Lung (tissue), 12 donors: Measurements from ENCODE around the gene NUDT17. TPM values are rescaled to one million over a fixed set of nuclear protein-coding genes. Genes with fewer than 3 reads are reported as not detected.

Source experiments
- ATAC-seq: fragments of 200-7000 bp; cut with Tn5 transposase; one replicate; pipeline ENCODE4 v1.9.1; 2020; ENCODE audit warnings: moderate number of reproducible peaks; ENCODE audit not compliant: insufficient read depth, low FRiP score
- DNase-seq, 3 donors: peaks; one replicate each; pipeline ENCODE4 v3.0.0-alpha.2; 2013 to 2017
- H3K27ac ChIP-seq, 2 donors: one replicate each; pipeline ENCODE4 v1.5.1; 2013; ENCODE audit warnings: mild to moderate bottlenecking in 2 of 2, moderate library complexity in 2 of 2, control low read depth in 1 of 2, inconsistent platforms in 1 of 2, low read depth in 1 of 2, low read length in 1 of 2
- H3K27me3 ChIP-seq, 3 donors: one replicate each; pipeline ENCODE4 v1.5.1; 2013; ENCODE audit warnings: low read length in 2 of 3; ENCODE audit not compliant: control insufficient read depth in 3 of 3, insufficient read depth in 3 of 3
- H3K36me3 ChIP-seq, 4 donors: one replicate each; pipeline ENCODE4 v1.5.1; 2013; ENCODE audit warnings: low read length in 4 of 4, mild to moderate bottlenecking in 1 of 4, moderate library complexity in 1 of 4; ENCODE audit not compliant: control insufficient read depth in 4 of 4, insufficient read depth in 4 of 4
- H3K4me1 ChIP-seq, 5 donors: one replicate each; pipeline ENCODE4 v1.5.1; 2013; ENCODE audit warnings: low read length in 5 of 5, mild to moderate bottlenecking in 2 of 5, moderate library complexity in 1 of 5; ENCODE audit not compliant: control insufficient read depth in 5 of 5, insufficient read depth in 5 of 5
- H3K4me3 ChIP-seq: one replicate; pipeline ENCODE4 v1.5.1; 2013; ENCODE audit warnings: mild to moderate bottlenecking, control low read depth, moderate library complexity
- H3K9ac ChIP-seq, 2 donors: one replicate each; pipeline ENCODE4 v1.5.1; 2013; ENCODE audit warnings: low read length in 2 of 2, control low read depth in 1 of 2; ENCODE audit not compliant: insufficient read depth in 1 of 2
- H3K9me3 ChIP-seq, 4 donors: one replicate each; pipeline ENCODE4 v1.5.1; 2013; ENCODE audit warnings: low read length in 3 of 4, mild to moderate bottlenecking in 1 of 4, moderate library complexity in 1 of 4; ENCODE audit not compliant: control insufficient read depth in 4 of 4, insufficient read depth in 3 of 4
- CTCF ChIP-seq: IDR thresholded peaks from 2 replicates; pipeline ENCODE4 v1.5.1; 2012; ENCODE audit warnings: mild to moderate bottlenecking; ENCODE audit errors: control extremely low read depth, extremely low read depth
- WGBS, 2 donors: extraction: QIAGEN DNeasy Blood & Tissue Kit; methylation state at CpG; one replicate each; pipeline ENCODE4 v1.1.7; 2013; 5-methylcytosine and 5-hydroxymethylcytosine counted together
- polyA plus RNA-seq, 2 donors: library from polyadenylated mRNA; stranded (reverse); fragments of 200-250 nt; gene quantifications; one replicate each; pipeline ENCODE4 v1.2.1, GENCODE V29; 2013
- total RNA-seq, 2 donors: library from RNA; depleted of rRNA in 1 of 2; stranded (reverse); fragments of >200 nt in 1 of 2; gene quantifications; one replicate each; pipeline ENCODE4 v1.2.1, GENCODE V29; 2014 to 2021
- donor health status: control.
- donor health status: control.
- donor health status: Bipolar disorder and iron deficiency.
- donor health status: healthy.
- donor health status: DM: yes; HTN: yes; CAD: no.

Gene NUDT17
- total and polyA plus RNA-seq, 4 donors = 1.6 to 6.2 (median 3.5) TPM

GRCh38 chr1:145843031-145843430, 2.4 kb upstream of the NUDT17 start:
- Histone ChIP-seq H3K9me3 (no peaks in the 10 kb centered on the region), H3K27ac (no peak overlapping the region), H3K36me3 (peaks cover 8 to 37% (median 33%) of the 10 kb centered on the region in 4 donors), H3K4me3 (no peak overlapping the region), H3K9ac (no peak overlapping the region), H3K27me3 (no peaks in the 10 kb centered on the region), H3K4me1 (peaks cover 0 to 13% (median 0%) of the 10 kb centered on the region in 5 donors)
- DNase-seq (no peak), ATAC-seq (no peak)
- WGBS, 2 donors = 94 to 95% methylated on average over 3 of the region's 3 CpGs
- no peak for TF ChIP-seq CTCF

DNA sequence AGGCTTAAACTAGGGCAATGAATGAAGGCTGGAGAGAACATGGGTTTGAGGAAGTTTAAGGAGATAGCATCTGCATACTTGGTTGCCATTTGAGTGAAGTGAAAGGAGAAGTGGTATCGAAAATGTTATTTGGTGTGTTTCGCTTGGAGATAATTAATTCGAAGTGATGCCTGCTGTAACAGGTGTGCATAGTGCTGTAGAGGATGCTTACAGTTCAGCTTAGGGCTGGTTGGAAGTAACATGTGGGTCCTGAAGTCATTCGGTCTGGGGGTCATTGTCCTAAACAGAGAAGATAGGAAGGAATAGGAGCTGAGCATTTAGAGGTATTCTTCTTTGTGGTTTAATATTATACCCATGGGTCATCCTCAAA, 301 bp upstream of the NUDT17 start:
- DNase-seq (no peak), ATAC-seq (peak; percentile 8)
- H3K27me3 ChIP-seq = no peaks in the 10 kb centered on the region
- peaks cover 0 to 13% (median 0%) of the 10 kb centered on the region in 5 donors for H3K4me1 ChIP-seq
- no peak for TF ChIP-seq CTCF
- 7 to 10% methylated on average over 4 of the region's 4 CpGs for WGBS, 2 donors
- H3K36me3 ChIP-seq = peaks cover 16 to 41% (median 28%) of the 10 kb centered on the region in 4 donors
- no peak overlapping the region for H3K27ac ChIP-seq
- H3K4me3 ChIP-seq = no peak overlapping the region
- no peaks in the 10 kb centered on the region for H3K9me3 ChIP-seq
- H3K9ac ChIP-seq = peak overlapping the region; percentile 4 to 37

DNA sequence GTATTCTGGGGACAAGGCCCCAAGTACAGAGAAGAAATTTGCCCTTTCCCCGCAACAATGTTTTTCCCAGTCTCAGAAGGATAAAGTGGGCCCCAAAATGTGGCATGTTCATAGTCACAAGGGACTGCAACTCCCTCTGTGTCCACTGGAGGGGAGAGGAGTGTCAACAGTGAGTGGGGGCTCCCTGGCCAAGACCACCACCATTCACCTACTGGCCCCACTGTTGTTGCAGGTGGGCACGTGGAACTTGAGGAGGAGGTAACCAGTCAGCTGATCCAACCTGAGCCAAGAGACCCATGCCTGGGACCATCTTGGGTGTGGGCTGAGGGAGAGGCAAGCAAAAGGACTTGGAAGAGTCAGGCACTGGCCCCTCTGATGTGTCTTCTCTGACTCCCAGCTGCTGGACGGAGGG, 777 bp downstream of the NUDT17 start:
- peaks cover 0 to 13% (median 0%) of the 10 kb centered on the region in 5 donors for H3K4me1 ChIP-seq
- H3K9me3 ChIP-seq = no peaks in the 10 kb centered on the region
- H3K4me3 ChIP-seq = no peak overlapping the region
- peaks cover 21 to 39% (median 29%) of the 10 kb centered on the region in 4 donors for H3K36me3 ChIP-seq
- ATAC-seq (peak; percentile 42), DNase-seq (peak; percentile 58 to 74 (median 70))
- TF ChIP-seq CTCF = peak; percentile 33
- peak overlapping the region in 1 of 2 donors; percentile 60 for H3K27ac ChIP-seq
- no peaks in the 10 kb centered on the region for H3K27me3 ChIP-seq
- WGBS, 2 donors = 47 to 69% methylated on average over 3 of the region's 3 CpGs
- peak overlapping the region in 1 of 2 donors; percentile 14 for H3K9ac ChIP-seq

GRCh38 chr1:145847827-145848226, 2.4 kb downstream of the NUDT17 start:
- Histone ChIP-seq H3K9me3 (no peaks in the 10 kb centered on the region), H3K9ac (no peak overlapping the region), H3K4me1 (peaks cover 0 to 13% (median 0%) of the 10 kb centered on the region in 5 donors), H3K4me3 (no peak overlapping the region), H3K27me3 (no peaks in the 10 kb centered on the region), H3K36me3 (peaks cover 21 to 38% (median 27%) of the 10 kb centered on the region in 4 donors), H3K27ac (no peak overlapping the region)
- TF ChIP-seq CTCF = no peak
- 85 to 91% methylated on average over 3 of the region's 3 CpGs for WGBS, 2 donors
- no peak for ATAC-seq
- no peak for DNase-seq
